Thoracic aorta endothelial cell (primary cell): ENCODE results near the gene RAB11B. TPM values are rescaled to one million over a fixed set of nuclear protein-coding genes. Genes with fewer than 3 reads are reported as not detected.

Experiments
- small RNA-seq: library from RNA; depleted of rRNA; stranded (forward); fragments of <200 nt; gene quantifications from one replicate; pipeline ENCODE3, GENCODE V24; 2012
- total RNA-seq: library from RNA; depleted of rRNA; stranded (reverse); fragments of >200 nt; gene quantifications from 2 replicates; pipeline ENCODE4 v1.2.3, GENCODE V29; 2012

RAB11B gene
- total RNA-seq = 21.7 and 24.6 TPM in 2 replicates

GRCh38 chr19:8389891-8390616, at the start of gene RAB11B:
Gene RAB11B, plus strand, starts transcription at chr19:8390360. Its CDS starts 57 bp downstream, at chr19:8390417.

GRCh38 chr19:8342684-8343482, 47.3 kb upstream of the RAB11B start, which contains the start of gene KANK3:
Gene KANK3, minus strand, starts transcription at chr19:8343262. Its CDS starts 5,434 bp downstream, at chr19:8337828.

GRCh38 chr19:8363803-8364771, 26.1 kb upstream of the RAB11B start, which contains the start of gene ANGPTL4:
Gene ANGPTL4, plus strand, starts transcription at chr19:8364155. Its CDS starts 167 bp downstream, at chr19:8364322.

GRCh38 chr19:8412783-8413628, 22.8 kb downstream of the RAB11B start, which contains the start of gene MARCHF2:
Gene MARCHF2, plus strand, starts transcription at chr19:8413305. Its CDS starts 8,536 bp downstream, at chr19:8421841.

GRCh38 chr19:8444677-8445487, 54.7 kb downstream of the RAB11B start, which contains the start of gene HNRNPM:
Gene HNRNPM, plus strand, starts transcription at chr19:8444975. Its CDS starts 24 bp downstream, at chr19:8444999.

Small RNA genes within 50 kb of the gene (small RNA-seq; reads per million reads assigned to genes)
- gene MIR4999 = not detected

Other genes starting within 250 kb of the RAB11B start
- not detected in 2 replicates for gene FBN3, start 240.8 kb upstream of the RAB11B start, total RNA-seq
- 2.0 and 2.4 TPM in 2 replicates for gene CERS4, start 181.0 kb upstream of the RAB11B start, total RNA-seq
- 60.9 and 77.8 TPM in 2 replicates for gene CD320, start 82.0 kb upstream of the RAB11B start, total RNA-seq
- 16.8 and 34.0 TPM in 2 replicates for gene NDUFA7, start 69.0 kb upstream of the RAB11B start, total RNA-seq
- 149 and 150 TPM in 2 replicates for gene RPS28, start 68.9 kb upstream of the RAB11B start, total RNA-seq
- gene KANK3, start 47.1 kb upstream of the RAB11B start, total RNA-seq = 9.3 and 16.1 TPM in 2 replicates
- gene ANGPTL4, start 26.2 kb upstream of the RAB11B start, total RNA-seq = 9.5 and 27.8 TPM in 2 replicates
- gene MARCHF2, start 22.9 kb downstream of the RAB11B start, total RNA-seq = 56.3 and 64.6 TPM in 2 replicates
- 111 and 113 TPM in 2 replicates for gene HNRNPM, start 54.6 kb downstream of the RAB11B start, total RNA-seq
- not detected in 2 replicates for gene PRAM1, start 112.3 kb downstream of the RAB11B start, total RNA-seq
- 3.9 and 5.8 TPM in 2 replicates for gene ZNF414, start 123.8 kb downstream of the RAB11B start, total RNA-seq
- under 0.01 and 0.36 TPM in 2 replicates for gene MYO1F, start 187.1 kb downstream of the RAB11B start, total RNA-seq
- gene ADAMTS10, start 220.4 kb downstream of the RAB11B start, total RNA-seq = 2.4 and 4.0 TPM in 2 replicates
- gene NFILZ, start 240.3 kb downstream of the RAB11B start, total RNA-seq = not detected in 2 replicates